SU-DHL-6 (cell line): ENCODE measurements around the gene NPEPL1.

Experiments
- H2AFZ ChIP-seq: fragments of 200-600 bp; sonication (generic); 2 replicates; pipeline ENCODE4 v1.6.1; 2014; ENCODE audit warnings: low read depth, mild to moderate bottlenecking, moderate library complexity, mixed read lengths, antibody characterized with exemption, low read length; ENCODE audit not compliant: severe bottlenecking
- H3F3A ChIP-seq: fragments of 200-600 bp; shearing (Covaris generic); 2 replicates; pipeline ENCODE4 v1.6.0; 2016; ENCODE audit warnings: antibody characterized with exemption, mild to moderate bottlenecking; ENCODE audit not compliant: insufficient read depth
- H3K27ac ChIP-seq: fragments of 200-600 bp; sonication (generic); 2 replicates; pipeline ENCODE4 v1.5.1; 2016; ENCODE audit warnings: low read depth, mild to moderate bottlenecking, low read length, moderate library complexity, mixed read lengths
- H3K27me3 ChIP-seq: fragments of 200-600 bp; sonication (generic), shearing (Covaris generic); 2 replicates; pipeline ENCODE4 v1.6.0; 2014; ENCODE audit warnings: mild to moderate bottlenecking, low read length
- H3K36me3 ChIP-seq: fragments of 200-600 bp; sonication (generic); 2 replicates; pipeline ENCODE4 v1.6.1; 2014; ENCODE audit warnings: mild to moderate bottlenecking, low read length, mixed read lengths
- H3K4me2 ChIP-seq: fragments of 300-600, 200-600 bp; shearing (Covaris generic), sonication (generic); 2 replicates; pipeline ENCODE4 v1.6.0; 2014; ENCODE audit warnings: low read length, low read depth, mild to moderate bottlenecking; ENCODE audit not compliant: poor library complexity, severe bottlenecking
- H3K4me3 ChIP-seq: fragments of 200-600 bp; sonication (generic); 2 replicates; pipeline ENCODE4 v1.5.1; 2014; ENCODE audit warnings: antibody characterized with exemption, low read length, mild to moderate bottlenecking, mixed read lengths; ENCODE audit not compliant: insufficient read depth, poor library complexity, severe bottlenecking
- H3K79me2 ChIP-seq: fragments of 200-600 bp; sonication (generic); 2 replicates; pipeline ENCODE4 v1.6.1; 2014; ENCODE audit warnings: mild to moderate bottlenecking, low read length, moderate library complexity; ENCODE audit not compliant: insufficient read depth
- H3K9ac ChIP-seq: fragments of 200-600 bp; sonication (generic); 2 replicates; pipeline ENCODE4 v1.7.0; 2014; ENCODE audit warnings: mild to moderate bottlenecking, low read length
- H3K9me2 ChIP-seq: fragments of 200-600 bp; sonication (generic); replicated peaks from 2 replicates; pipeline ENCODE4 v1.6.1; 2014; ENCODE audit warnings: low read length; ENCODE audit not compliant: insufficient read depth
- H3K9me3 ChIP-seq: fragments of 200-600 bp; sonication (generic); 2 replicates; pipeline ENCODE4 v1.6.1; 2014; ENCODE audit warnings: low read length, mixed read lengths; ENCODE audit not compliant: insufficient read depth
- H4K20me1 ChIP-seq: fragments of 200-600 bp; sonication (generic); 2 replicates; pipeline ENCODE4 v1.6.1; 2014; ENCODE audit warnings: low read depth, mild to moderate bottlenecking, antibody characterized with exemption, low read length, moderate library complexity, mixed read lengths
- CTCF ChIP-seq: fragments of 200-600 bp; sonication (generic); IDR thresholded peaks from one replicate; pipeline ENCODE4 v1.5.1; 2017; ENCODE audit warnings: antibody characterized with exemption, mild to moderate bottlenecking, low read length, moderate library complexity; ENCODE audit not compliant: insufficient read depth, poor library complexity, severe bottlenecking
- EZH2phosphoT487 ChIP-seq: fragments of 200-600 bp; sonication (generic), shearing (Covaris generic); conservative IDR thresholded peaks from 2 replicates; pipeline ENCODE4 v1.6.1; 2018; ENCODE audit warnings: mild to moderate bottlenecking, antibody characterized with exemption, low read length, moderate library complexity, mixed read lengths

NPEPL1 gene

GRCh38 chr20:58673119-58673518 is 19.5 kb upstream of the NPEPL1 start:
- Histone ChIP-seq H3K4me2 (no peak overlapping the region), H3K79me2 (no peaks in the 10 kb centered on the region), H3F3A (no peaks in the 10 kb centered on the region), H3K36me3 (peaks cover 32% of the 10 kb centered on the region), H3K9me2 (no peaks in the 10 kb centered on the region), H3K4me3 (no peak overlapping the region), H3K27ac (no peak overlapping the region), H3K27me3 (no peaks in the 10 kb centered on the region), H2AFZ (no peak overlapping the region), H3K9ac (no peak overlapping the region), H3K9me3 (no peaks in the 10 kb centered on the region), H4K20me1 (peaks cover 8% of the 10 kb centered on the region; the same call in 1 of the 2 replicates)
- TF ChIP-seq EZH2phosphoT487 = no peak
- no peak for TF ChIP-seq CTCF

- H3K36me3 ChIP-seq = peaks cover 31% of the 10 kb centered on the region
- no peak for TF ChIP-seq CTCF
- no peak for TF ChIP-seq EZH2phosphoT487
- no peak overlapping the region for H3K9ac ChIP-seq
- no peaks in the 10 kb centered on the region for H3K9me2 ChIP-seq
- no peaks in the 10 kb centered on the region for H3K27me3 ChIP-seq
- 0 out of 2 replicates have a peak, but pooled peaks cover 3% of the 10 kb centered on the region for H4K20me1 ChIP-seq
- H3K79me2 ChIP-seq = no peaks in the 10 kb centered on the region
- no peak overlapping the region for H3K27ac ChIP-seq
- H2AFZ ChIP-seq = no peak overlapping the region
- H3K9me3 ChIP-seq = no peaks in the 10 kb centered on the region
- H3F3A ChIP-seq = no peaks in the 10 kb centered on the region
- no peak overlapping the region for H3K4me2 ChIP-seq
- no peak overlapping the region for H3K4me3 ChIP-seq
These were observed 17.4 kb upstream of the NPEPL1 start for GRCh38 chr20:58675146-58675584.

- Histone ChIP-seq H2AFZ (no peak overlapping the region), H3K36me3 (peaks cover 26% of the 10 kb centered on the region), H3K4me2 (no peak overlapping the region), H3K9me3 (no peaks in the 10 kb centered on the region), H3K27ac (no peak overlapping the region), H3K9me2 (no peaks in the 10 kb centered on the region), H3K9ac (no peak overlapping the region), H3K79me2 (no peaks in the 10 kb centered on the region), H3K4me3 (no peak overlapping the region), H3F3A (no peaks in the 10 kb centered on the region), H4K20me1 (no peaks in the 10 kb centered on the region), H3K27me3 (no peaks in the 10 kb centered on the region)
- TF ChIP-seq EZH2phosphoT487 (no peak), CTCF (no peak)
These were observed 17.0 kb upstream of the NPEPL1 start for GRCh38 chr20:58675641-58676040.
